ENCODE results near the gene MIGA1.
A peak's percentile ranks its signal among the peaks of the same experiment; 100 is the strongest.
"Not testable (repeated sequence)": the region's sequence is repeated elsewhere in the genome, so short reads cannot be mapped to it uniquely, and the experiment has no call there.

The MIGA1 gene

GRCh38 chr1:77779529-77780281, at the start of gene MIGA1:
TSS of gene MIGA1 (plus strand) at chr1:77779649. CDS start at chr1:77783253, 3,604 bp downstream.
- peak; percentile 91 to 94 for DNase-seq

- no peak for DNase-seq
These were observed 47.4 kb upstream of the MIGA1 start for GRCh38 chr1:77732090-77732489.

GRCh38 chr1:77739235-77739634, 40.2 kb upstream of the MIGA1 start:
- peak; percentile 54 to 59 for DNase-seq

GRCh38 chr1:77741316-77741715, 38.1 kb upstream of the MIGA1 start:
- DNase-seq, result no peak

GRCh38 chr1:77742011-77742555, 37.4 kb upstream of the MIGA1 start:
- no peak for DNase-seq

- no peak for DNase-seq
These were observed 34.9 kb upstream of the MIGA1 start for GRCh38 chr1:77744576-77744975.

- DNase-seq, result not testable (repeated sequence)
These were observed 30.0 kb upstream of the MIGA1 start for GRCh38 chr1:77749489-77749888.

- DNase-seq, result no peak
These were observed 23.2 kb upstream of the MIGA1 start for GRCh38 chr1:77756052-77756754.

- no peak for DNase-seq
These were observed 22.3 kb upstream of the MIGA1 start for GRCh38 chr1:77757066-77757584.

GRCh38 chr1:77757603-77758002, 21.8 kb upstream of the MIGA1 start:
- peak in 1 of 2 experiments; percentile 6 for DNase-seq

GRCh38 chr1:77759071-77760028, 20.1 kb upstream of the MIGA1 start, which contains the start of gene USP33:
TSS of gene USP33 (minus strand) at chr1:77759852. CDS start at chr1:77741697, 18,155 bp downstream.
- DNase-seq, result peak; percentile 73 to 75

- no peak for DNase-seq
These were observed 17.4 kb upstream of the MIGA1 start for GRCh38 chr1:77762072-77762476.

- DNase-seq, result no peak
These were observed 11.4 kb upstream of the MIGA1 start for GRCh38 chr1:77768006-77768405.

- DNase-seq, result no peak
These were observed 3.3 kb upstream of the MIGA1 start for GRCh38 chr1:77776007-77776700.

GRCh38 chr1:77781683-77782082, 2.2 kb downstream of the MIGA1 start:
- no peak for DNase-seq

- no peak for DNase-seq
These were observed 3.7 kb downstream of the MIGA1 start for GRCh38 chr1:77783141-77783540.

- not testable (repeated sequence) for DNase-seq
These were observed 6.8 kb downstream of the MIGA1 start for GRCh38 chr1:77786093-77786741.

- no peak for DNase-seq
These were observed 15.1 kb downstream of the MIGA1 start for GRCh38 chr1:77794550-77794949.

GRCh38 chr1:77796695-77797405, 17.4 kb downstream of the MIGA1 start:
- DNase-seq, result no peak

GRCh38 chr1:77797991-77798390, 18.5 kb downstream of the MIGA1 start:
- no peak for DNase-seq

GRCh38 chr1:77802026-77802425, 22.6 kb downstream of the MIGA1 start:
- no peak for DNase-seq

Measured in Kasumi-1 (cell line).